Ishikawa (cell line): Measurements from ENCODE around the gene DCHS1.

ENCODE experiments used
- CEBPB ChIP-seq: IDR thresholded peaks from 2 replicates; pipeline ENCODE4 v1.6.1; 2012
- EP300 ChIP-seq: IDR thresholded peaks from 2 replicates; pipeline ENCODE4 v1.6.1; 2012; ENCODE audit warnings: borderline replicate concordance
- FOXM1 ChIP-seq: IDR thresholded peaks from 2 replicates; pipeline ENCODE4 v1.6.1; 2012; ENCODE audit warnings: low read depth, borderline replicate concordance
- YY1 ChIP-seq: IDR thresholded peaks from 2 replicates; pipeline ENCODE4 v1.6.1; 2012; ENCODE audit warnings: low read depth

DNA sequence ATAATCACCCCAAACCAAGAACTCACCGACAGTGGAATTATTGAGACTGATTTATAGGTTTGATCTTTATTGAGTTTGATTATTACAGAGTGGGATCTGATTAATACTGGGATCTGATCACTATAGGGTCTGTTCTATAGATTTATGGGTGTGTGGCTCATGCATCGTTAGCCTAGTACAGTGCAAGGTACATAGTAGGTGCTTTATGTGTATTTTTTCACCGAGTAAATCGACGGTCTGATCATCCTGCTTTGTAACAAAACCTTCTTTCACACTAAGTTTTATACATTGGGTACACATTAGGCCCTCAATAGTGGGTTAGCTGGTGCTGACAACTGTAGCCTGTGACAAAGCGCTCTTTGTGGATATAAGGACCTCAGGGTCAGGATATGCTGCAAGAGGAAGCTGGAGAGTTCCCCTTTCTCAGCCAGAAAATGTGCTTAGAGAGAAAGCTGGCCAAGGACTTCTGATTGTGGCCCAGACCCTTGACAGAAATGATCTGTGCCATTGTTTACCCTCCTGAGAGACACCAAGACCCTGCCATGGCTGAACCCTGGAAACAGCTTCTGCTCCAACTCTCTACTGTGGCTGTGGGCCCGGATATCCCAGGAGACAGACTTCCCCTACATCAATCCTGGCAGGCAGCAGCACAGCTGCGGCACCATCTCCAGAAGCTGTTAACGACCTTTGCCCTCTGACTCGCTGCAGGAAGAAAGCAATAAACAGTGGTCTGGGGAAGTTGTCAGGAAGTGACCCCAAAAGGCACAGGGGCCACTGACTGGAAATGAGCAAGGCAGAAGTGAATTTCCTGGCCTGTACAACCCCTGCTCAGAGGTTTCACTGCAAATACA lies 20.3 kb downstream of the DCHS1 start:
- no peak for TF ChIP-seq YY1
- no peak for TF ChIP-seq FOXM1
- no peak for TF ChIP-seq CEBPB
- TF ChIP-seq EP300: no peak
